ENCODE results near the gene NARS2.

NARS2 gene

GRCh38 chr11:78453140-78453935 is 121.3 kb downstream of the NARS2 start:
- TF ChIP-seq, protein P1, sequence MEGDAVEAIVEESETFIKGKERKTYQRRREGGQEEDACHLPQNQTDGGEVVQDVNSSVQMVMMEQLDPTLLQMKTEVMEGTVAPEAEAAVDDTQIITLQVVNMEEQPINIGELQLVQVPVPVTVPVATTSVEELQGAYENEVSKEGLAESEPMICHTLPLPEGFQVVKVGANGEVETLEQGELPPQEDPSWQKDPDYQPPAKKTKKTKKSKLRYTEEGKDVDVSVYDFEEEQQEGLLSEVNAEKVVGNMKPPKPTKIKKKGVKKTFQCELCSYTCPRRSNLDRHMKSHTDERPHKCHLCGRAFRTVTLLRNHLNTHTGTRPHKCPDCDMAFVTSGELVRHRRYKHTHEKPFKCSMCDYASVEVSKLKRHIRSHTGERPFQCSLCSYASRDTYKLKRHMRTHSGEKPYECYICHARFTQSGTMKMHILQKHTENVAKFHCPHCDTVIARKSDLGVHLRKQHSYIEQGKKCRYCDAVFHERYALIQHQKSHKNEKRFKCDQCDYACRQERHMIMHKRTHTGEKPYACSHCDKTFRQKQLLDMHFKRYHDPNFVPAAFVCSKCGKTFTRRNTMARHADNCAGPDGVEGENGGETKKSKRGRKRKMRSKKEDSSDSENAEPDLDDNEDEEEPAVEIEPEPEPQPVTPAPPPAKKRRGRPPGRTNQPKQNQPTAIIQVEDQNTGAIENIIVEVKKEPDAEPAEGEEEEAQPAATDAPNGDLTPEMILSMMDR (IDR thresholded peaks at IDR 0.05; ENCODE audit: borderline replicate concordance, insufficient read depth, low read depth, low read length) = no peak
- H3K4me3 ChIP-seq (ENCODE audit: low read depth, low read length) = no peak overlapping the region

DNA sequence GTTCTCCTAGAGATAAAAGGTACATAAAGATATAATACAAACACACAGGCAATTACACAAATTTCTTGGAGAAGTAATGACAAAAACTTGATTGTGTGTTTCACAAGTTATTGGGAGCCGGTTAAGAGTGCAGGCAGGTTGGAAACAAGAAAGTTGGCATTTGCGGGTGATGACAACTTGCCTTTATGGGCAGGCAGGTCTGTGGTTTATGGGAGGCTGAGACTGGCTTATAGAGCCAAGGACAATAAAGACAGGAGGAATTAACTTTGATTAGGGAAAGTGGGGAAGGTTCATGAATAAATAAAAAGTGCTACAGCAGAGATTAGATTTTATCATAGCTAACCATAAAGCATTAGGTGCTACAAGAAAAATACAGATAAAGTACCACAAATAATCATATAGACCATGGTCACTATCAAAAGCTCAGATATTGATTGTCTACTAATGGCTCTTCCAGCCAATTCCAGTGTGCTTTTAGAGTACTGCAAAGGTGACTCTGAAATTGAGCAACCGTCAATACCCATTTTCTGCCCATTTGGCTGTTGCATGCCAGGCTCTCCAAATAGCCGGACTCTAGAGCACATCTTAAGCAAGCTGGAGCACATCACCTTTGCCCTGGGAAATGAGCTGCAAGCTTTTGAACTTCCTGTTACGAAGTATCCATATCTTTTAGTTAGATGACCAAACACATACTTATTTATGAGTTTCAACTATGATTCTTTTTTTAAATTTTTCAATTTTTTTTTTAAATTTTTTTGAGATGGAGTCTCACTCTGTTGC is 123.1 kb downstream of the NARS2 start:
- TF ChIP-seq, protein P1 (IDR thresholded peaks at IDR 0.05; ENCODE audit: borderline replicate concordance, insufficient read depth, low read depth, low read length) = no peak
- no peak overlapping the region for H3K4me3 ChIP-seq (ENCODE audit: low read depth, low read length)

DNA sequence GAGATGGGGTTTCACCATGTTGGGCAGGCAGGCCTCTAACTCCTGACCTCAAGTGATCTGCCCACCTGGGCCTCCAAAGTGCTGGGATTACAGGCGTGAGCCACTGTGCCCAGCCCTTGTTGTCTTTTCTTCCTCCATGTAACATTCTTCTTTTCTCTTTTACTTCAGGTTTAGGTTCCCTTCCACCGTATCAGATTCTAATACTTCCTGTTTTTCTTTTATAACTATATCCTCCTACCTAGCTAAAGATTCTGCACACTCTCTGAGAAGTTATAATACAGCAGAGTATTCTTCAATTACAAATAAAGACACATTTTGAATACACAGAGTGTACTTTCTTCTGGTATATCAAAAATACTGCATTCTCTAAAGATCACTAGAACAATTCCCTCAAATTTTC is 123.8 kb downstream of the NARS2 start:
- H3K4me3 ChIP-seq (ENCODE audit: low read depth, low read length) = no peak overlapping the region

DNA sequence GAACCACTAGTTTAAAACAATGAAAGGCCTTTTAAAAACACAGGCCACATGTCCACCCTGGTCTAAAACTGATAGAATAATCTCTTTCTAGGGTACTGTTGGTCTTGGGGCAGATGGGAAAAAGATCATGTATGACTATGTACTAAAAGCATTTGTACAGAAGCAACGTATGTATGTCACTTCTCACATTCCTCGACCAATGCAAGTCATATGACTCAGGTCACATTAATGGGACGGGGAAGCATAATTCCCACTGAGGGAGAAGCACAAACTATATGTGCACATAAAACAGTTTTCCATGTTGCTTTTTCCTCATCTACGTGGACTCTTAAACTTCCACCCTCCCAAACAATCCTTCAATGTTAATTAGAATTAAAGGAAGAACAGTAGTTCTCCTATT is 124.8 kb downstream of the NARS2 start:
- TF ChIP-seq, protein P1 (IDR thresholded peaks at IDR 0.05; ENCODE audit: borderline replicate concordance, insufficient read depth, low read depth, low read length) = no peak

More for the DNA sequence above, 123.8 kb downstream of the NARS2 start:
- TF ChIP-seq, protein P1 (IDR thresholded peaks at IDR 0.05; ENCODE audit: borderline replicate concordance, insufficient read depth, low read depth, low read length) = no peak

GRCh38 chr11:78446210-78446609 is 128.5 kb downstream of the NARS2 start:
- TF ChIP-seq, protein P1 (IDR thresholded peaks at IDR 0.05; ENCODE audit: borderline replicate concordance, insufficient read depth, low read depth, low read length) = no peak
- H3K4me3 ChIP-seq (ENCODE audit: low read depth, low read length) = no peak overlapping the region

More for the DNA sequence above, 124.8 kb downstream of the NARS2 start:
- no peak overlapping the region for H3K4me3 ChIP-seq (ENCODE audit: low read depth, low read length)

DNA sequence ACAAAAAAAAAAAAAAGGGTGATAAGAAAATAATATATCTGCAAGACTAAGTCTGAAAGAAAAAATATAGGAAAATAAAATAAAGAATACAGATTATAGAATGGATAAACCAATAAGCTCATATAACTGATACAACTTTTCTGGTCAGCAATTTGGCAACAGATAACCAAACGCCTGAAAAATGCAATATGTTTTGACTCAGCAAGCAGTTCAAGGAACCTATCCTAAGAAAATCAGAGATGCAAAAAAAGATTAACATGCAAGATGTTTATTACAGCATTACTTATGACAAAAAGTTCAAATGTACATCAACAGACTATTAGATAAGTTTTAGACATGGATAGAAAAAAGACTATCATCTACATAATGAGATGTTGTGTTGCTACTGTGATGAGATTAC is 129.9 kb downstream of the NARS2 start:
- TF ChIP-seq, protein P1 (IDR thresholded peaks at IDR 0.05; ENCODE audit: borderline replicate concordance, insufficient read depth, low read depth, low read length) = no peak
- H3K4me3 ChIP-seq (ENCODE audit: low read depth, low read length) = no peak overlapping the region
